H1 (cell line): ENCODE data around the gene PIAS4. TPM values are rescaled to one million over a fixed set of nuclear protein-coding genes. Genes with fewer than 3 reads are reported as not detected.
A peak's percentile ranks its signal among the peaks of the same experiment; 100 is the strongest.

Experiments used
- CTCF ChIA-PET: fragments of 300-600 bp; sonication (Branson Sonifier 250); formaldehyde crosslinking; loops from one replicate; lab custom pipeline; 2021; ENCODE audit not compliant: partially characterized antibody; lab: Charles Lee
- POLR2A ChIA-PET: fragments of 300-600 bp; sonication (Branson Sonifier 250); formaldehyde crosslinking; loops from one replicate; lab custom pipeline; 2021; ENCODE audit warnings: inconsistent platforms; ENCODE audit not compliant: partially characterized antibody; lab: Charles Lee
- DNase-seq, 2 experiments: peaks; one replicate each; pipeline versions ENCODE4 v3.0.0 to v3.0.0-alpha.2; 2010 to 2022; ENCODE audit warnings: low spot score in 2 of 2, low read depth in 1 of 2, mixed read lengths in 1 of 2
- FAIRE-seq: peaks from 2 replicates; lab custom pipeline; 2011; peaks lifted over from hg19 to GRCh38; lab: Jason Lieb, UNC
- H2AFZ ChIP-seq: 2 replicates; pipeline ENCODE4 v1.8.1; 2012; ENCODE audit warnings: low read length, inconsistent platforms
- H2AK5ac ChIP-seq: 2 replicates; pipeline ENCODE4 v1.6.1; 2013; ENCODE audit warnings: low read depth, low read length
- H2BK120ac ChIP-seq: replicated peaks from 2 replicates; pipeline ENCODE3; 2013; ENCODE audit warnings: low read depth, low read length, inconsistent platforms
- H2BK12ac ChIP-seq: 2 replicates; pipeline ENCODE4 v1.6.1; 2013; ENCODE audit warnings: low read depth, low read length
- H2BK15ac ChIP-seq: 2 replicates; pipeline ENCODE4 v1.6.1; 2013; ENCODE audit warnings: low read length
- H2BK20ac ChIP-seq: 2 replicates; pipeline ENCODE4 v1.6.1; 2013; ENCODE audit warnings: low read length
- H2BK5ac ChIP-seq: 2 replicates; pipeline ENCODE4 v1.6.1; 2013; ENCODE audit warnings: low read depth, low read length
- H3K14ac ChIP-seq: 2 replicates; pipeline ENCODE4 v1.6.1; 2013; ENCODE audit warnings: inconsistent platforms; ENCODE audit not compliant: insufficient read length
- H3K18ac ChIP-seq: 2 replicates; pipeline ENCODE4 v1.6.1; 2013; ENCODE audit warnings: low read length; ENCODE audit errors: extremely low read depth
- H3K23ac ChIP-seq: 2 replicates; pipeline ENCODE4 v1.6.1; 2013; ENCODE audit warnings: inconsistent platforms; ENCODE audit not compliant: insufficient read length
- H3K23me2 ChIP-seq: 2 replicates; pipeline ENCODE4 v1.6.1; 2013; ENCODE audit warnings: low read depth, low read length
- H3K27ac ChIP-seq: 2 replicates; pipeline ENCODE4 v1.6.1; 2011; ENCODE audit warnings: low read depth, low read length, inconsistent platforms
- H3K27me3 ChIP-seq, 4 experiments: replicated peaks in 1 of 4; 1 replicate in 1 of 4; 2 replicates in 3 of 4; pipeline versions ENCODE4 v1.6.1 to v1.8.1; 2011 to 2013; ENCODE audit warnings: low read length in 3 of 4, mild to moderate bottlenecking in 3 of 4, inconsistent platforms in 2 of 4, mixed read lengths in 2 of 4, moderate library complexity in 1 of 4; ENCODE audit not compliant: control insufficient read depth in 3 of 4, insufficient read depth in 3 of 4; ENCODE audit errors: extremely low read depth in 1 of 4
- H3K36me3 ChIP-seq, 4 experiments: 2 replicates each; pipeline versions ENCODE4 v1.6.1 to v1.8.1; 2011 to 2013; ENCODE audit warnings: mild to moderate bottlenecking in 4 of 4, low read length in 3 of 4, moderate library complexity in 2 of 4, control low read depth in 1 of 4, inconsistent platforms in 1 of 4; ENCODE audit not compliant: insufficient read depth in 4 of 4, control insufficient read depth in 2 of 4
- H3K4ac ChIP-seq: replicated peaks from 2 replicates; pipeline ENCODE3; 2013; ENCODE audit warnings: low read length, low read depth, mixed read lengths, inconsistent platforms; ENCODE audit not compliant: insufficient read length
- H3K4me1 ChIP-seq, 4 experiments: replicated peaks in 1 of 4; 1 replicate in 1 of 4; 2 replicates in 3 of 4; pipeline versions ENCODE4 v1.6.1 to v1.8.1; 2011 to 2013; ENCODE audit warnings: low read length in 3 of 4, inconsistent platforms in 2 of 4, mixed read lengths in 1 of 4; ENCODE audit not compliant: insufficient read depth in 4 of 4, control insufficient read depth in 3 of 4
- H3K4me2 ChIP-seq, 2 experiments: 2 replicates each; pipeline versions ENCODE4 v1.6.1 to v1.8.1; 2011 to 2013; ENCODE audit warnings: low read depth in 2 of 2, low read length in 2 of 2, control low read depth in 1 of 2, inconsistent platforms in 1 of 2, mild to moderate bottlenecking in 1 of 2; ENCODE audit not compliant: insufficient read depth in 1 of 2
- H3K4me3 ChIP-seq, 4 experiments: fragments of 200-600, 300-600 bp in 1 of 4; sonication (generic), shearing (Covaris generic), sonication (Bioruptor Twin) in 1 of 4; 2 replicates each; pipeline versions ENCODE4 v1.5.1 to v1.8.1; 2011 to 2016; ENCODE audit warnings: low read length in 4 of 4, low read depth in 3 of 4, control low read depth in 2 of 4, inconsistent platforms in 2 of 4, mild to moderate bottlenecking in 2 of 4, mixed read lengths in 1 of 4, moderate library complexity in 1 of 4; ENCODE audit not compliant: insufficient read depth in 2 of 4; ENCODE audit errors: extremely low read depth in 1 of 4
- H3K56ac ChIP-seq: replicated peaks from 2 replicates; pipeline ENCODE3; 2013; ENCODE audit warnings: low read depth, mild to moderate bottlenecking, mixed read lengths, low read length, inconsistent platforms; ENCODE audit not compliant: insufficient read length
- H3K79me1 ChIP-seq: 2 replicates; pipeline ENCODE4 v1.6.1; 2013; ENCODE audit warnings: low read depth, low read length, control low read depth
- H3K79me2 ChIP-seq, 2 experiments: 2 replicates each; pipeline versions ENCODE4 v1.6.1 to v1.8.1; 2012 to 2013; ENCODE audit warnings: low read length in 2 of 2, mild to moderate bottlenecking in 2 of 2, inconsistent platforms in 1 of 2; ENCODE audit not compliant: insufficient read depth in 2 of 2, control insufficient read depth in 1 of 2
- H3K9ac ChIP-seq, 4 experiments: replicated peaks in 1 of 4; 1 replicate in 1 of 4; 2 replicates in 3 of 4; pipeline versions ENCODE4 v1.6.1 to v1.8.1; 2011 to 2013; ENCODE audit warnings: low read depth in 3 of 4, low read length in 3 of 4, control low read depth in 2 of 4, mild to moderate bottlenecking in 2 of 4, moderate library complexity in 2 of 4, inconsistent platforms in 1 of 4; ENCODE audit errors: extremely low read depth in 1 of 4
- H3K9me3 ChIP-seq, 2 experiments: 2 replicates each; pipeline versions ENCODE4 v1.6.1 to v1.8.1; 2012 to 2013; ENCODE audit warnings: mild to moderate bottlenecking in 2 of 2, moderate library complexity in 2 of 2, control low read depth in 1 of 2, inconsistent platforms in 1 of 2, low read depth in 1 of 2, low read length in 1 of 2, mixed read lengths in 1 of 2; ENCODE audit not compliant: insufficient read depth in 2 of 2
- H4K20me1 ChIP-seq, 2 experiments: replicated peaks in 1 of 2; 2 replicates each; pipeline versions ENCODE3 to v1.8.1; 2011 to 2013; ENCODE audit warnings: inconsistent platforms in 2 of 2, low read length in 2 of 2, mild to moderate bottlenecking in 1 of 2; ENCODE audit not compliant: insufficient read depth in 2 of 2, control insufficient read depth in 1 of 2
- H4K5ac ChIP-seq: 2 replicates; pipeline ENCODE4 v1.6.1; 2013; ENCODE audit warnings: low read length, low read depth, mixed read lengths, inconsistent platforms; ENCODE audit not compliant: insufficient read length
- H4K8ac ChIP-seq: 2 replicates; pipeline ENCODE4 v1.8.0; 2013; ENCODE audit warnings: mild to moderate bottlenecking, moderate library complexity, low read length, inconsistent platforms; ENCODE audit not compliant: insufficient read depth; ENCODE audit errors: extremely low read depth
- H4K91ac ChIP-seq: replicated peaks from 2 replicates; pipeline ENCODE3; 2013; ENCODE audit warnings: low read length, mixed read lengths, inconsistent platforms; ENCODE audit not compliant: insufficient read length
- CEBPB ChIP-seq: IDR thresholded peaks from 2 replicates; pipeline ENCODE4 v1.6.1; 2012; ENCODE audit warnings: low read depth, low read length
- JUN ChIP-seq: IDR thresholded peaks from 2 replicates; pipeline ENCODE4 v1.6.1; 2011; ENCODE audit warnings: low read depth, mild to moderate bottlenecking, improper control_type of control experiment, low read length
- WGBS, 2 experiments: shearing (Covaris generic) in 1 of 2; methylation state at CpG; one replicate each; pipeline versions ENCODE4 v1.1.6 to v1.1.7; 2013 to 2015; ENCODE audit warnings: low lambda C conversion rate in 2 of 2, mixed read lengths in 2 of 2, inconsistent platforms in 1 of 2, low coverage in 1 of 2, missing lambda C conversion rate in 1 of 2; ENCODE audit not compliant: insufficient replicate concordance in 2 of 2, insufficient coverage in 1 of 2, insufficient read length in 1 of 2; ENCODE audit errors: extremely low coverage in 1 of 2, missing lambda C conversion rate in 1 of 2; 5-methylcytosine and 5-hydroxymethylcytosine counted together
- polyA plus RNA-seq, 7 experiments: library from polyadenylated mRNA; depleted of rRNA in 3 of 7; stranded (reverse) in 5 of 7; unstranded in 2 of 7; fragments of >200 nt in 5 of 7; fragments of 200-250 nt in 2 of 7; gene quantifications; 1 replicate in 5 of 7; 2 replicates in 1 of 7; 4 replicates in 1 of 7; pipeline versions ENCODE4 v1.2.1 to v1.2.3, GENCODE V29; 2011 to 2013; ENCODE audit warnings: missing spikeins in 2 of 7, mixed read lengths in 2 of 7
- total RNA-seq: library from RNA; stranded (reverse); fragmentation: NEBNext Ultra II Directional; extraction: Animal tissue kit (Norgen Biotek cat#: 25700); gene quantifications from 2 replicates; pipeline ENCODE4 v1.2.1, GENCODE V29; 2021

PIAS4 gene
- total and polyA plus RNA-seq, 2 of the 8 experiments (the other 6 are each of a cell fraction or from before 2014, with no cell fraction given): 30.2 to 51.4 TPM

GRCh38 chr19:4061178-4061682, 53.7 kb downstream of the PIAS4 start:
- Histone ChIP-seq H2BK20ac (no peak overlapping the region), H3K18ac (no peak overlapping the region), H2BK120ac (no peak overlapping the region), H4K91ac (no peak overlapping the region), H3K79me2 (peaks cover 24 to 79% of the 10 kb centered on the region in 2 experiments; a peak in 3 of 4 replicates), H3K4me1 (peaks cover 0 to 39% (median 20%) of the 10 kb centered on the region in 4 experiments; a peak in 5 of 7 replicates), H3K4ac (no peak overlapping the region), H2BK5ac (no peak overlapping the region), H3K56ac (no peak overlapping the region), H2AFZ (no peak overlapping the region), H3K36me3 (no peaks in the 10 kb centered on the region), H3K9ac (no peak overlapping the region), H2AK5ac (no peak overlapping the region), H3K79me1 (peaks cover 10% of the 10 kb centered on the region), H3K4me2 (peak overlapping the region in 1 of 2 experiments; percentile 32; a peak in 1 of 4 replicates), H3K23ac (no peak overlapping the region), H2BK15ac (no peak overlapping the region), H3K9me3 (no peaks in the 10 kb centered on the region), H4K5ac (no peak overlapping the region), H4K20me1 (peaks cover 35 to 37% of the 10 kb centered on the region in 2 experiments), H3K4me3 (no peak overlapping the region), H3K27me3 (no peaks in the 10 kb centered on the region), H3K14ac (no peak overlapping the region), H3K27ac (no peak overlapping the region), H4K8ac (no peak overlapping the region), H2BK12ac (no peak overlapping the region), H3K23me2 (peaks cover 4% of the 10 kb centered on the region; the same call in 1 of the 2 replicates)
- ChIA-PET CTCF (interaction anchor here (1.7 kb wide), 1 partner anchor 57 kb away, joined by 4 read pairs; no protein-coding TSS in a partner anchor), POLR2A (interaction anchor here (0.9 to 3.8 kb wide), 6 partner anchors 14 to 76 kb away, joined by 3 to 22 read pairs (median 4); no protein-coding TSS in a partner anchor)
- WGBS, 2 experiments: 85% methylated on average over 16 of the region's 23 CpGs; no CpG with 5 or more reads in 1 of the 2 experiments
- TF ChIP-seq JUN (no peak), CEBPB (0 out of 2 replicates have a peak, but pooled peaks have one; percentile 17)
- DNase-seq: no peak
- no peak for FAIRE-seq
